ENCODE results near the gene AGAP1. TPM values are rescaled to one million over a fixed set of nuclear protein-coding genes. Genes with fewer than 3 reads are reported as not detected.

The AGAP1 gene
- total RNA-seq, 2 donors from 2014 or later: 19.1 to 20.8 TPM

DNA sequence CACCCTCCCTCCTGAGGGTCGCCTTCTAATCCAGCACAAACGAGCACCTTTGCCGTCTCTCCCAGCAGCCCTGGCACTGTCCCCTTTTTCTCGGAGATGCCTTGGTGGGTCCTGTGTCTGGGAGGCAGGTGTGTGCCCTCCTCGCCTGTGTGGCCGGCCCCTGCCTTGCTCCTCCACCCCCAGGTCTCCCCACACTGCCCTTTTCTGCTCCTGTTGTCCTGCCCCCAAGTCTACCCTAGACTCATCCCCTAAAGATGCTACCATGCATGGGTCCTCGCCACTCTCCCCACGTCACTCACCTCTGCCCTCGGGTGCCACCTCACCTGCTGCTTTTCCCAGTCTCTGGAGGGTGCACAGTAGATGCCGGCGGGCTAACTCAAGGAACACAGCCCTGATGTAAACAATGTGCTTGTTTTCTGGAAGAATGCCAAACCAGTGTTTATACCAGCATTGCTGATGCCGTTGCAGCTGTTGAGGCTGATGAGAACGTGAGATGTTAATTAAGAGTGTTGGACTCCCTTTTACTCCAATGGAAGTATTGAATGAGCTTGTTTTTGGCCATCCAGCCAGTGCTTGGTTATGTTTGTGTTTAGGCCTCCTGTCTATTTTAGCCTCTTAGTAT, 223.1 kb downstream of the AGAP1 start:
- no peak for TF ChIP-seq CTCF (IDR thresholded peaks at IDR 0.05)
- no peak overlapping the region for H3K27ac ChIP-seq
- no peaks in the 10 kb centered on the region for H3K4me1 ChIP-seq (ENCODE audit: control insufficient read depth in 1 of 2, low read depth in 2 of 2)
- H3K9me3 ChIP-seq: no peaks in the 10 kb centered on the region
- no peak overlapping the region for H3K4me3 ChIP-seq
- ATAC-seq (ENCODE audit: insufficient number of reproducible peaks, low FRiP score, low read depth) (no peak), DNase-seq (ENCODE audit: low spot score) (no peak)
- no peaks in the 10 kb centered on the region for H3K36me3 ChIP-seq
- no peaks in the 10 kb centered on the region for H3K27me3 ChIP-seq (replicated peaks; ENCODE audit: insufficient read depth)

GRCh38 chr2:235719146-235719942, 225.5 kb downstream of the AGAP1 start:
- H3K9me3 ChIP-seq: no peaks in the 10 kb centered on the region
- H3K36me3 ChIP-seq: no peaks in the 10 kb centered on the region
- TF ChIP-seq CTCF (IDR thresholded peaks at IDR 0.05): no peak
- ATAC-seq (ENCODE audit: insufficient number of reproducible peaks, low FRiP score, low read depth): no peak
- H3K27ac ChIP-seq: no peak overlapping the region
- no peaks in the 10 kb centered on the region for H3K27me3 ChIP-seq (replicated peaks; ENCODE audit: insufficient read depth)
- DNase-seq (ENCODE audit: low spot score): no peak
- H3K4me1 ChIP-seq (ENCODE audit: control insufficient read depth in 1 of 2, low read depth in 2 of 2): peaks cover 0 to 7% of the 10 kb centered on the region in 2 donors
- no peak overlapping the region for H3K4me3 ChIP-seq

GRCh38 chr2:235721625-235722024, 227.8 kb downstream of the AGAP1 start:
- no peak for ATAC-seq (ENCODE audit: insufficient number of reproducible peaks, low FRiP score, low read depth)
- Histone ChIP-seq H3K27ac (no peak overlapping the region), H3K27me3 (replicated peaks; ENCODE audit: insufficient read depth) (no peaks in the 10 kb centered on the region), H3K36me3 (no peaks in the 10 kb centered on the region), H3K4me1 (ENCODE audit: control insufficient read depth in 1 of 2, low read depth in 2 of 2) (peaks cover 0 to 25% of the 10 kb centered on the region in 2 donors), H3K9me3 (no peaks in the 10 kb centered on the region), H3K4me3 (no peak overlapping the region)
- no peak for TF ChIP-seq CTCF (IDR thresholded peaks at IDR 0.05)
- DNase-seq (ENCODE audit: low spot score): no peak

- H3K36me3 ChIP-seq: no peaks in the 10 kb centered on the region
- DNase-seq (ENCODE audit: low spot score): no peak
Observed at GRCh38 chr2:235722869-235723268, 229.0 kb downstream of the AGAP1 start.

More at GRCh38 chr2:235722869-235723268, 229.0 kb downstream of the AGAP1 start:
- no peaks in the 10 kb centered on the region for H3K27me3 ChIP-seq (replicated peaks; ENCODE audit: insufficient read depth)
- H3K4me1 ChIP-seq (ENCODE audit: control insufficient read depth in 1 of 2, low read depth in 2 of 2): peaks cover 0 to 25% of the 10 kb centered on the region in 2 donors
- no peaks in the 10 kb centered on the region for H3K9me3 ChIP-seq
- no peak for TF ChIP-seq CTCF (IDR thresholded peaks at IDR 0.05)
- H3K27ac ChIP-seq: no peak overlapping the region
- H3K4me3 ChIP-seq: no peak overlapping the region
- ATAC-seq (ENCODE audit: insufficient number of reproducible peaks, low FRiP score, low read depth): no peak

Data from thoracic aorta (tissue), 2 donors.